Retinal pigment epithelial cell (primary cell): ENCODE results near the gene FERMT1.
"Not testable (repeated sequence)": the region's sequence is repeated elsewhere in the genome, so short reads cannot be mapped to it uniquely, and the experiment has no call there.

Source experiments
- DNase-seq: peaks from one replicate; pipeline ENCODE4 v3.0.0-alpha.2; 2010; ENCODE audit warnings: low read depth
- H3K4me3 ChIP-seq: 2 replicates; pipeline ENCODE4 v1.5.1; 2011; ENCODE audit warnings: mild to moderate bottlenecking, low read length, control low read depth, moderate library complexity
- CTCF ChIP-seq: conservative IDR thresholded peaks from 2 replicates; pipeline ENCODE4 v1.5.1; 2011; ENCODE audit warnings: low read depth, low read length, control low read depth, inconsistent platforms

FERMT1 gene

GRCh38 chr20:6040540-6040939 lies 82.3 kb downstream of the FERMT1 start:
- no peak for TF ChIP-seq CTCF
- no peak for DNase-seq
- H3K4me3 ChIP-seq, result no peak overlapping the region

GRCh38 chr20:6039766-6040165 lies 83.1 kb downstream of the FERMT1 start:
- no peak for TF ChIP-seq CTCF
- no peak overlapping the region for H3K4me3 ChIP-seq
- no peak for DNase-seq

- no peak overlapping the region for H3K4me3 ChIP-seq
- DNase-seq, result no peak
- no peak for TF ChIP-seq CTCF
Measured at GRCh38 chr20:6038256-6038655, 84.6 kb downstream of the FERMT1 start.

- no peak for DNase-seq
- no peak for TF ChIP-seq CTCF
- H3K4me3 ChIP-seq, result no peak overlapping the region
Measured at GRCh38 chr20:6037082-6037481, 85.7 kb downstream of the FERMT1 start.

- no peak for DNase-seq
- no peak for TF ChIP-seq CTCF
Measured at GRCh38 chr20:6036213-6036612, 86.6 kb downstream of the FERMT1 start.

GRCh38 chr20:6034134-6034969 lies 88.5 kb downstream of the FERMT1 start:
- no peak overlapping the region for H3K4me3 ChIP-seq
- DNase-seq, result no peak
- TF ChIP-seq CTCF, result no peak

More at GRCh38 chr20:6036213-6036612, 86.6 kb downstream of the FERMT1 start:
- no peak overlapping the region for H3K4me3 ChIP-seq

GRCh38 chr20:6032907-6033306 lies 89.9 kb downstream of the FERMT1 start:
- not testable (repeated sequence) for DNase-seq, H3K4me3 ChIP-seq
